Activated T-helper 17 cell treated with anti-CD3 and anti-CD28 coated beads, Interleukin-2, amount 50 U/mL, for 72 hours (primary cell): Measurements from ENCODE around the gene DIABLO. TPM values are rescaled to one million over a fixed set of nuclear protein-coding genes. Genes with fewer than 3 reads are reported as not detected.
"Not testable (repeated sequence)": the region's sequence is repeated elsewhere in the genome, so short reads cannot be mapped to it uniquely, and the experiment has no call there.

Experiments used
- ATAC-seq: fragments of 150-1000 bp; cut with Tn5 transposase; replicated peaks from 2 replicates; pipeline ENCODE4 v1.10.0; 2021; ENCODE audit warnings: mild to moderate bottlenecking, moderate library complexity
- H3K27ac Mint-ChIP-seq: one replicate; pipeline ENCODE4 v1.8.0; 2022; ENCODE audit warnings: mixed read lengths
- H3K27me3 Mint-ChIP-seq: one replicate; pipeline ENCODE4 v1.8.0; 2022; ENCODE audit warnings: mixed read lengths
- H3K36me3 Mint-ChIP-seq: one replicate; pipeline ENCODE4 v1.8.0; 2022; ENCODE audit warnings: low read depth, mild to moderate bottlenecking, mixed read lengths
- H3K4me1 Mint-ChIP-seq: one replicate; pipeline ENCODE4 v1.8.0; 2022; ENCODE audit warnings: mixed read lengths
- H3K4me3 Mint-ChIP-seq: one replicate; pipeline ENCODE4 v1.8.0; 2022; ENCODE audit warnings: mild to moderate bottlenecking, mixed read lengths
- H3K9me3 Mint-ChIP-seq: one replicate; pipeline ENCODE4 v1.8.0; 2022; ENCODE audit warnings: mixed read lengths
- total RNA-seq, 2 donors: library from RNA; stranded (reverse); gene quantifications; one replicate each; pipeline ENCODE4 v1.2.3, GENCODE V29; 2022

The DIABLO gene
- total RNA-seq, 2 donors from 2014 or later, result 44.0 to 50.5 TPM

DNA sequence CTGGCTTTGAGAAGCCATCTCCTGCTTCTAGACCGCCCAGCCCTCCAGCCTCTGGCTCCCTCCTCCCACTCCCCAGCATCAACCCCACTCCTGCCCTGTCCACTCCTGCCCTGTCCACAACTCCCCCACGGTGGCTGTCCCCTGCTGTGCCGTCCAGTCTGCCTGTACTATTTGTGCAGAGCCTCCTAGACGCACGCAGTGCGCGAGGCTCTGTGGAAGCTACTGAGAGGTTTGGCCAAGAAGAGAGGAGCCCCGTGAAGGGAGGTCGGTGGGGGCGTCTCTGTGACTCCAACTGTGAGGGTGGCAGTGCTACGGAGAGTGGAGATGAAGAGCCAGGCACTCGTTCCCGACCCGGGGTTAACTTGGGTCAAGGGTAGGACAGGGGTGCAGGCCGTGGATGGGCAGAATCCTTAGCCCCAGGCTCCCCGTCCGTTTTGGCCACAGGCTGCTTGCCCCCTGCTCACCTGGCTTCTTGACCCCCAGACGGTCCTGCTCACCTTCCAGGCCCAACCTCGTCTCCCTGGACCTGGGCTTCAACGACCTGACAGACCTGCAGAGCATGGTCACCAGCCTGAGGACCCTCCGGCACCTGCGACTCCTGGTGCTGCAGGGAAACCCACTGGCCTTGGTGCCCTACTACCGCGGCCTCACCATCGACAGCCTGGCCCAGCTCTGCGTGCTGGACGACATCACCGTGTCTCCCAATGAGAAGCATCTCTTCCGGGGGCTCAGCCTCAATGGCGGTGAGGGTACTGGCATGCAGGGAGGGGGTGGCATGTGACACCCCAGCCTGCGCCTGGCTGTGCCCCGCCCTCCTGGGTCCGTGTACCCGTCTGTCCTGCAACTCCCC, 36.0 kb downstream of the DIABLO start:
- ATAC-seq, result no peak
- Mint-ChIP-seq H3K27me3 (peaks cover 4% of the 10 kb centered on the region), H3K4me3 (no peak overlapping the region), H3K27ac (no peak overlapping the region), H3K36me3 (no peaks in the 10 kb centered on the region), H3K4me1 (no peaks in the 10 kb centered on the region), H3K9me3 (no peaks in the 10 kb centered on the region)

- ATAC-seq, result no peak
- no peak overlapping the region for H3K27ac Mint-ChIP-seq
- H3K9me3 Mint-ChIP-seq, result no peaks in the 10 kb centered on the region
- no peaks in the 10 kb centered on the region for H3K4me1 Mint-ChIP-seq
- H3K4me3 Mint-ChIP-seq, result no peak overlapping the region
- no peaks in the 10 kb centered on the region for H3K36me3 Mint-ChIP-seq
- peaks cover 4% of the 10 kb centered on the region for H3K27me3 Mint-ChIP-seq
Measured at GRCh38 chr12:122187466-122187865, 38.4 kb downstream of the DIABLO start.

GRCh38 chr12:122185494-122186082, 40.3 kb downstream of the DIABLO start:
- H3K9me3 Mint-ChIP-seq, result no peaks in the 10 kb centered on the region
- H3K27me3 Mint-ChIP-seq, result peaks cover 2% of the 10 kb centered on the region
- no peaks in the 10 kb centered on the region for H3K4me1 Mint-ChIP-seq
- H3K36me3 Mint-ChIP-seq, result no peaks in the 10 kb centered on the region
- no peak for ATAC-seq
- H3K4me3 Mint-ChIP-seq, result no peak overlapping the region
- H3K27ac Mint-ChIP-seq, result no peak overlapping the region

GRCh38 chr12:122185079-122185478, 40.8 kb downstream of the DIABLO start:
- Mint-ChIP-seq H3K4me3 (no peak overlapping the region), H3K36me3 (no peaks in the 10 kb centered on the region), H3K27me3 (peaks cover 2% of the 10 kb centered on the region), H3K27ac (no peak overlapping the region), H3K4me1 (no peaks in the 10 kb centered on the region), H3K9me3 (no peaks in the 10 kb centered on the region)
- ATAC-seq, result no peak

GRCh38 chr12:122184517-122184916, 41.3 kb downstream of the DIABLO start:
- H3K4me1 Mint-ChIP-seq, result no peaks in the 10 kb centered on the region
- no peaks in the 10 kb centered on the region for H3K36me3 Mint-ChIP-seq
- peak overlapping the region; percentile 40 for H3K4me3 Mint-ChIP-seq
- peaks cover 2% of the 10 kb centered on the region for H3K27me3 Mint-ChIP-seq
- H3K27ac Mint-ChIP-seq, result no peak overlapping the region
- H3K9me3 Mint-ChIP-seq, result no peaks in the 10 kb centered on the region
- no peak for ATAC-seq

DNA sequence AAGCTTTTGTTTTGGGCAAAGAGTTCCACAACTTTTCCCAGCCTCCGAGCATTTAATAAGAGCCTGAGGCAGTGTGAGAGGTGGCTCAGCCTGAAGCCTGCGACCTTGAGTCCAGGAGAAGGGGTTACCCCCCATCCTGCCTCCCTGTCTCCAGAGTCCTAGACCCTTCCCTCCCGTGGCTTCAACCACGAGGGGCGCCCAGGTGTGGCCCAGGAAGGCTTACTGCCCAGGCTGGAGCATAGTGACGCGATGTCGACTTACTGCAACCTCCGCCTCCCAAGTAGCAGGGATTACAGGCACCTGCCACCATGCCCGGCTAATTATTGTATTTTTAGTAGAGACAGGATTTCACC, 42.3 kb downstream of the DIABLO start:
- H3K27ac Mint-ChIP-seq, result no peak overlapping the region
- H3K9me3 Mint-ChIP-seq, result no peaks in the 10 kb centered on the region
- H3K4me1 Mint-ChIP-seq, result no peaks in the 10 kb centered on the region
- no peak for ATAC-seq
- no peaks in the 10 kb centered on the region for H3K36me3 Mint-ChIP-seq
- H3K27me3 Mint-ChIP-seq, result peaks cover 2% of the 10 kb centered on the region
- peak overlapping the region; percentile 56 for H3K4me3 Mint-ChIP-seq

DNA sequence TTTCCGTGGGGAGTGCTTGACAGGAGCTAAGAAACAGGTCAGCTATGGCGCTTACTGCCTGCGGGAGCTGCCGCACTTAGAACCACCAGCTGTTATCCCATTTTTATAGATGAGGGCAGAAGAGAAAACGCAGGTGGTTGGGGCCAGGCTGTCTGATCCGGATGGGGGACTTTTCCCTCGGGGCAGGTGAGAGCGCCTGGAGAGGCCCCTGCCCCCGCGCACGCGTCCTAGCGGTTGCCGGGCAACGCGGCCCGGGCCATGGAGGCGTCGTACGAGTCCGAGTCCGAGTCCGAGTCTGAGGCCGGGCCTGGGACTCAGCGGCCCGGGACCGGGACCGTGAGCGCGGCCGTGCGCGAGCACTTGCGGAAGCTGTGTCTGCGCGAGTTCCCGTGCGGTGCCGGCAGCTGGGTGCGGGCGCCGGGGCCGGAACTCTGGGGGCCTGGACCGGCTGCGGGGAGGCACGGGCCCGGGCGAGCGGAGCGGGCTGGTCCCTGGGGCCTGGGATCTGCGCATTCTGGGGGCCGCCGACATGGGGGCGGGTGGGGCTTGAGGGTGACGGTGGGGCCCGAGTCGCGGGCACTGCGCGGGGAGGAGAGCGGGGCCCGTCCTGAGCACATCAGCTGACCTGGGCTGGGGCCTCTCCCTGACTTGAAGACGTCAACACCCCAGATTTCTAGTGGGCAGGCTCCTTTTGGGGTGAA, 42.8 kb downstream of the DIABLO start, which contains the start of gene LRRC43:
LRRC43 (plus strand) TSS at position 237 of the 701 bp plus-strand sequence; CDS start at position 259, 22 bp downstream.
- peak; percentile 64 for ATAC-seq
- Mint-ChIP-seq H3K27me3 (peaks cover 2% of the 10 kb centered on the region), H3K27ac (no peak within 1 kb of the TSS), H3K9me3 (no peaks in the 10 kb centered on the region), H3K36me3 (no peaks in the 10 kb centered on the region), H3K4me3 (peak within 1 kb of the TSS; percentile 56), H3K4me1 (no peaks in the 10 kb centered on the region)

GRCh38 chr12:122176473-122176872, 49.4 kb downstream of the DIABLO start:
- H3K4me1 Mint-ChIP-seq, H3K36me3 Mint-ChIP-seq: not testable (repeated sequence)

GRCh38 chr12:122174155-122174845, 51.6 kb downstream of the DIABLO start, which contains the start of gene IL31:
IL31 (minus strand) TSS chr12:122174221; CDS start chr12:122174172, 49 bp downstream.
- Mint-ChIP-seq H3K4me1 (peaks cover 5% of the 10 kb centered on the region), H3K4me3 (no peak within 1 kb of the TSS), H3K27me3 (peaks cover 5% of the 10 kb centered on the region), H3K36me3 (no peaks in the 10 kb centered on the region), H3K9me3 (no peaks in the 10 kb centered on the region), H3K27ac (no peak within 1 kb of the TSS)
- peak; percentile 69 for ATAC-seq

More at GRCh38 chr12:122176473-122176872, 49.4 kb downstream of the DIABLO start:
- not testable (repeated sequence) for H3K9me3 Mint-ChIP-seq, H3K27me3 Mint-ChIP-seq, H3K4me3 Mint-ChIP-seq, H3K27ac Mint-ChIP-seq, ATAC-seq

DNA sequence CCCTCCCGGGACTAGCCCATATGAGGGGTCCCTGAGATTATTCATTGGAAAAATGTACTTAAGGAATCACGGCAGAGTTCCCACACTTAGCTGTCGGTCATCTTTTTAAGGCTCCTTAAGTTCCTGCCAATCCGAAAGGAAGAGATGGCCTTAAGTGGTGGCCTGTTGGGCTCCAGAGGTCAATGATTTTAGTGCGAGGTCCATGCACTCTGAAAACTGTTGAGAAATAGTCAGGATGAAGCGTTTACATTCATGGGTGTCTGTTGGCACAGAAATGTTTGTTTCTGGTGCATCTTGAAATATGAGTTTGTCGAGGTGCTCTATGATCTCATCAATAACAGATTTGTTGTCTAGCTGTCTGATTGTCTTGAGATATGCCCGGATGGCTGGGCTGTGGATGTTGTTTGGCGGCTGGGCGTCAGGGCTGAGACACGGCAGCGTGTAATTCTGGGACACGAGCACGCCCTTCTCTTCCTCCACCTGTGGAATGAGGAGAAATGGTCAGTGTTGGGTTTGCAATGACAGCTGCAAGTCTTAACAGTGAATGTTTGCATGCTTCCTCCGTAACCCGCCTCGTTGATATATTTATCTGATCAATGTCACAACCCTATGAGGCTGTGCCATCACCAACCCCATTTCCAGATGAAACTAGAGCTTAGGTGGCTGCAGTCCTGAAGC, 53.5 kb downstream of the DIABLO start:
- Mint-ChIP-seq H3K4me1 (peaks cover 5% of the 10 kb centered on the region), H3K27me3 (peaks cover 5% of the 10 kb centered on the region), H3K36me3 (no peaks in the 10 kb centered on the region), H3K27ac (no peak overlapping the region), H3K4me3 (no peak overlapping the region), H3K9me3 (no peaks in the 10 kb centered on the region)
- no peak for ATAC-seq

DNA sequence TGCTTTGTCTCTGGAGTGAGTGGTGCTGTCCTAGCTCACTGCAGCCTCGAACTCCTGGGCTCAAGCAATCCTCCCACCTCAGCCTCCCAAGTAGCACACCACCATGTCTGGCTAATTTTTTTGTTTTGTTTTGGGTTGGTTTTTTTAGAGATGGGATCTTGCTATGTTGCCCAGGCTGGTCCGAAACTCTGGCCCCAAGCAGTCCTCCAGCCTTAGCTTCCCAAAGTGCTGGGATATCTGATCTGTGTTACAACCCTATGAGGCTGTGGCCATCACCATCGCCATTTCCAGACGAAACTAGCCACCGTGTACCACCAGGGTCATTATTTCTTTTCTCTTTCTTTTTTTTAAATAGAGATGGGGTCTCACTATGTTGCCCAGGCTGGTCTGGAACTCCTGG, 54.5 kb downstream of the DIABLO start:
- H3K4me1 Mint-ChIP-seq, result peaks cover 5% of the 10 kb centered on the region
- no peaks in the 10 kb centered on the region for H3K9me3 Mint-ChIP-seq
- H3K27ac Mint-ChIP-seq, result no peak overlapping the region
- peaks cover 5% of the 10 kb centered on the region for H3K27me3 Mint-ChIP-seq
- no peaks in the 10 kb centered on the region for H3K36me3 Mint-ChIP-seq
- ATAC-seq, result no peak
- no peak overlapping the region for H3K4me3 Mint-ChIP-seq

DNA sequence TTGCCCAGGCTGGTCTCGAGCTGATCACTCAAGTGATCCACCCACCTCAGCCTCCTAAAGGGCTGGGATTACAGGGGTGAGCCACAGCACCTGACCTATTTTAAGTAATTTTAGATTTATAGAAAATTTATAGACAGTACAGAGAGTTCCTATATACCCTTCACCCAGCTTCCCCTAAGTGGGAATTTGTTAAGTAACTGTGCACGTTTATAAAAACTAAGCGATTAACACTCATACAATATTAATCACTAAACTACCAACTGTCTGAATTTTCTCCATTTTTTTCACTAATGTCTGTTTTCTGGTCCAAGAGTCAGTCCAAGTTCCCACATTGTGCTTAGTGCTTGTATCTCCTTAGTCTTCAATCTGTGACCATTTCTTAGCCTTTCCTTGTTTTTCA, 57.4 kb downstream of the DIABLO start:
- ATAC-seq, result no peak
- Mint-ChIP-seq H3K36me3 (no peaks in the 10 kb centered on the region), H3K4me1 (peaks cover under 1% of the 10 kb centered on the region), H3K27ac (no peak overlapping the region), H3K27me3 (peaks cover 5% of the 10 kb centered on the region), H3K4me3 (no peak overlapping the region), H3K9me3 (no peaks in the 10 kb centered on the region)

- peak; percentile 18 for ATAC-seq
- H3K36me3 Mint-ChIP-seq, result no peaks in the 10 kb centered on the region
- H3K27me3 Mint-ChIP-seq, result peaks cover 7% of the 10 kb centered on the region
- no peak overlapping the region for H3K27ac Mint-ChIP-seq
- peak overlapping the region; percentile 43 for H3K4me3 Mint-ChIP-seq
- H3K9me3 Mint-ChIP-seq, result no peaks in the 10 kb centered on the region
- no peaks in the 10 kb centered on the region for H3K4me1 Mint-ChIP-seq
Measured at GRCh38 chr12:122167356-122167925, 58.4 kb downstream of the DIABLO start.
